GM12878 (cell line): ENCODE data around the gene EEF1A1. TPM values are rescaled to one million over a fixed set of nuclear protein-coding genes. Genes with fewer than 3 reads are reported as not detected.

Experiments
- ATAC-seq: fragments of 200-7000 bp; cut with Tn5 transposase; 3 replicates; pipeline ENCODE4 v1.9.1; 2020; ENCODE audit warnings: mild to moderate bottlenecking, moderate library complexity
- BruUV-seq: library from RNA; stranded (reverse); fragments of 400-500 nt; replicated peaks from 2 replicates; lab custom pipeline; 2021; lab: Mats Ljungman, UMichigan
- CTCF ChIA-PET: fragments of 300-600 bp; sonication (Branson Sonifier 250); formaldehyde crosslinking; extraction: SDS; loops from one replicate; lab custom pipeline; 2021; ENCODE audit warnings: inconsistent platforms; lab: Yijun Ruan, JAX
- POLR2A ChIA-PET: fragments of 350-600 bp; formaldehyde crosslinking; extraction: SDS; loops from one replicate; lab custom pipeline; 2021; ENCODE audit warnings: inconsistent platforms; lab: Charles Lee
- RAD21 ChIA-PET: fragments of 300-600 bp; sonication (Branson Sonifier 250); formaldehyde crosslinking; loops from one replicate; lab custom pipeline; 2023; ENCODE audit warnings: antibody characterized with exemption; ENCODE audit not compliant: unreplicated experiment; lab: Charles Lee
- SMC1A ChIA-PET: fragments of 300-600 bp; sonication (Branson Sonifier 250); formaldehyde crosslinking; loops from one replicate; lab custom pipeline; 2023; ENCODE audit not compliant: unreplicated experiment, uncharacterized antibody; lab: Charles Lee
- DNase-seq: peaks from one replicate; pipeline ENCODE4 v3.0.0-alpha.2; 2011; ENCODE audit warnings: low read depth, low spot score
- FAIRE-seq: peaks from 3 replicates; lab custom pipeline; 2011; peaks lifted over from hg19 to GRCh38; lab: Jason Lieb, UNC
- H2AFZ ChIP-seq: 2 replicates; pipeline ENCODE4 v1.6.0; 2011; ENCODE audit warnings: low read depth, low read length, control low read depth; ENCODE audit not compliant: control insufficient read depth
- H3K27ac ChIP-seq: 2 replicates; pipeline ENCODE4 v1.5.1; 2011; ENCODE audit warnings: control low read depth; ENCODE audit not compliant: control insufficient read depth, insufficient read depth
- H3K27me3 ChIP-seq, 2 experiments: replicated peaks in 1 of 2; 2 replicates each; pipeline versions ENCODE4 v1.6.0 to v1.6.1; 2011; ENCODE audit warnings: low read length in 1 of 2; ENCODE audit not compliant: control insufficient read depth in 2 of 2, insufficient read depth in 2 of 2
- H3K36me3 ChIP-seq, 2 experiments: 2 replicates each; pipeline ENCODE4 v1.5.1; 2011; ENCODE audit warnings: low read length in 1 of 2; ENCODE audit not compliant: control insufficient read depth in 2 of 2, insufficient read depth in 2 of 2
- H3K4me1 ChIP-seq: 2 replicates; pipeline ENCODE4 v1.6.1; 2011; ENCODE audit warnings: mild to moderate bottlenecking, low read length, moderate library complexity, mixed read lengths; ENCODE audit not compliant: control insufficient read depth, insufficient read depth
- H3K4me2 ChIP-seq: 2 replicates; pipeline ENCODE4 v1.6.0; 2011; ENCODE audit warnings: control low read depth; ENCODE audit not compliant: control insufficient read depth, insufficient read depth
- H3K4me3 ChIP-seq: fragments of 200-600 bp; sonication (generic); 2 replicates; pipeline ENCODE4 v1.5.1; 2016
- H3K79me2 ChIP-seq: 2 replicates; pipeline ENCODE4 v1.6.0; 2011; ENCODE audit warnings: low read length; ENCODE audit not compliant: control insufficient read depth, insufficient read depth
- H3K9ac ChIP-seq: 2 replicates; pipeline ENCODE4 v1.8.0; 2011; ENCODE audit warnings: low read length, control low read depth, mixed read lengths; ENCODE audit not compliant: control insufficient read depth, insufficient read depth
- H3K9me3 ChIP-seq: replicated peaks from 3 replicates; pipeline ENCODE4 v1.5.1; 2011; ENCODE audit warnings: mild to moderate bottlenecking, low read length; ENCODE audit not compliant: control insufficient read depth, insufficient read depth
- H4K20me1 ChIP-seq: 2 replicates; pipeline ENCODE4 v1.6.0; 2011; ENCODE audit not compliant: control insufficient read depth, insufficient read depth
- ESRRA ChIP-seq: IDR thresholded peaks from 2 replicates; pipeline ENCODE4 v1.6.1; 2012; ENCODE audit warnings: mild to moderate bottlenecking, low read length, improper control_type of control experiment
- FOXK2 ChIP-seq: fragments of 450-650 bp; IDR thresholded peaks from 2 replicates; pipeline ENCODE4 v1.6.1; 2017; ENCODE audit warnings: mild to moderate bottlenecking, moderate library complexity
- IRF4 ChIP-seq: IDR thresholded peaks from 2 replicates; pipeline ENCODE4 v1.6.1; 2011; ENCODE audit warnings: low read depth, low read length
- JUND ChIP-seq: IDR thresholded peaks from 2 replicates; pipeline ENCODE4 v1.6.1; 2012; ENCODE audit warnings: low read depth, mild to moderate bottlenecking, low read length, improper control_type of control experiment, moderate library complexity
- POLR2AphosphoS5 ChIP-seq: IDR thresholded peaks from 2 replicates; pipeline ENCODE4 v1.6.1; 2011; ENCODE audit warnings: mild to moderate bottlenecking, low read length, inconsistent platforms
- SPI1 ChIP-seq: IDR thresholded peaks from 2 replicates; pipeline ENCODE4 v1.6.1; 2011; ENCODE audit warnings: low read depth, mild to moderate bottlenecking, low read length, moderate library complexity, borderline replicate concordance; ENCODE audit not compliant: insufficient read depth
- SRF ChIP-seq, 2 experiments: IDR thresholded peaks; 2 replicates each; pipeline ENCODE4 v1.6.1; 2011; ENCODE audit warnings: low read depth in 2 of 2, low read length in 2 of 2, mild to moderate bottlenecking in 1 of 2, moderate library complexity in 1 of 2
- WGBS: methylation state at CpG from one replicate; pipeline ENCODE4 v1.1.6; 2016; ENCODE audit warnings: low lambda C conversion rate; ENCODE audit not compliant: insufficient replicate concordance, insufficient coverage; ENCODE audit errors: missing lambda C conversion rate; 5-methylcytosine and 5-hydroxymethylcytosine counted together
- in situ Hi-C: fragments of 300-500 bp; cut with MboI; formaldehyde crosslinking; loops from 9 replicates; pipeline ENCODE4 v1.14.3; 2018; ENCODE audit warnings: mixed read lengths
- intact Hi-C: fragments of 100-400 bp; cut with micrococcal nuclease; formaldehyde crosslinking; loops from one replicate; pipeline ENCODE4 v1.14.2; 2022; ENCODE audit not compliant: unreplicated experiment
- polyA plus RNA-seq, 11 experiments: library from polyadenylated mRNA; depleted of rRNA in 4 of 11; unstranded in 6 of 11; stranded (reverse) in 5 of 11; fragments of >200 nt; fragmentation: Nextera tagmentation in 4 of 11; fragmentation: Illumina TruSeq in 1 of 11; extraction: Ambion mirVana in 4 of 11; extraction: Trizol in 1 of 11; gene quantifications; 1 replicate in 1 of 11; 2 replicates in 10 of 11; pipeline versions ENCODE4 v1.2.1 to v1.2.3, GENCODE V29; 2011 to 2016; ENCODE audit warnings: inconsistent platforms in 2 of 11, missing spikeins in 2 of 11, low read depth in 1 of 11
- total RNA-seq, 4 experiments: library from RNA; depleted of rRNA in 3 of 4; stranded (reverse); fragments of >200 nt in 3 of 4; fragmentation: Illumina TruSeq in 1 of 4; extraction: Trizol in 1 of 4; gene quantifications; 2 replicates each; pipeline versions ENCODE4 v1.2.1 to v1.2.3, GENCODE V29; 2013 to 2021
- TF ChIP-seq, protein P1 (sequence below): fragments of 450-650 bp; IDR thresholded peaks from 2 replicates; pipeline ENCODE4 v1.6.1; 2016; ENCODE audit warnings: mild to moderate bottlenecking

The EEF1A1 gene
- total and polyA plus RNA-seq, 10 of the 15 experiments (the other 5 are each of a cell fraction or from before 2014, with no cell fraction given) = 4,214 to 18,090 (median 14,132) TPM

DNA sequence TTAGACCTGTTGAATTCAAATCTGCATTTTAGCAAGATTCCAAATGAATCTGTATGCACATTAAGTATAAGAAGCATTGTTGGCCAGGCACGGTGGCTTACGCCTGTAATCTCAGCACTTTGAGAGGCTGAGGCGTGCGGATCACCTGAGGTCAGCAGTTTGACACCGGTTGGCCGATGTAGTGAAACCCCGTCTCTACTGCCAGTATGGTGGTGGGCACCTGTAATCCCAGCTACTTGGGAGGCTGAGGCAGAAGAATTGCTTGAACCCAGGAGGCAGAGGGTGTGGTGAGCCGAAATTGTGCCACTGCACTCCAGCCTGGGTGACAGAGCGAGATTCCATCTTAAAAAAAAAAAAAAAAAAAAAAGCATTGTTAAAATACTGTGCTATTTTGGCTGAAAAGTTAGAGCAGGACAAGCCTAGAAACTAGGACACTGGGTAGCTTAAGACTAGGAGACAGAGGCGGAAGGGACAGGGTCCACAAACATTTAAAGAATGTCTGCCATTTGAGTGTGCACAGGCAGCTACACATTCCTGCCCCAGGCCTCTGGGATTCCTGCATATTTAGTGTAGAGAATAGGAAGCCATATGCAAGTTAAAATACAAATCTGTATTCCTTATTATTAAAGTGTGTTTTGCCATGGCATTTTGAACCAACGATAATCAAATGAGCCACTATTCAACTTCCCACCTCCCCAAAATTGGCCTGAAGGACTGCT, 45.1 kb upstream of the EEF1A1 start:
- TF ChIP-seq FOXK2 = no peak
- H3K4me2 ChIP-seq = no peak overlapping the region
- no peak overlapping the region for H3K9ac ChIP-seq
- BruUV-seq = no TSS peak
- no peaks in the 10 kb centered on the region for H3K27me3 ChIP-seq
- CTCF ChIA-PET = interaction anchor here (1.4 kb wide), 1 partner anchor 87 kb away, joined by 6 read pairs; no protein-coding TSS in a partner anchor
- DNase-seq (no peak), ATAC-seq (no peak), FAIRE-seq (no peak)
- POLR2A ChIA-PET = interaction anchor here (0.7 to 1.9 kb wide), 3 partner anchors 9 to 15 kb away, joined by 3 to 5 read pairs (median 4); no protein-coding TSS in a partner anchor
- H3K4me3 ChIP-seq = no peak overlapping the region
- intact Hi-C loops (no loop called here), in situ Hi-C loops (no loop called here)
- 91% methylated on average over 10 of the region's 11 CpGs for WGBS
- no peak overlapping the region for H3K27ac ChIP-seq
- H3K4me1 ChIP-seq = peaks cover 7% of the 10 kb centered on the region
- no peaks in the 10 kb centered on the region for H3K36me3 ChIP-seq
- RAD21 ChIA-PET = interaction anchor here (1.7 kb wide), 1 partner anchor 20 kb away, joined by 3 read pairs; no protein-coding TSS in a partner anchor
- SMC1A ChIA-PET = interaction anchor here (0.9 to 2.1 kb wide), 7 partner anchors 13 to 40 kb away, joined by 3 to 9 read pairs (median 3); no protein-coding TSS in a partner anchor
- H4K20me1 ChIP-seq = no peaks in the 10 kb centered on the region
- no peaks in the 10 kb centered on the region for H3K9me3 ChIP-seq
- no peak overlapping the region for H2AFZ ChIP-seq
- no peaks in the 10 kb centered on the region for H3K79me2 ChIP-seq

DNA sequence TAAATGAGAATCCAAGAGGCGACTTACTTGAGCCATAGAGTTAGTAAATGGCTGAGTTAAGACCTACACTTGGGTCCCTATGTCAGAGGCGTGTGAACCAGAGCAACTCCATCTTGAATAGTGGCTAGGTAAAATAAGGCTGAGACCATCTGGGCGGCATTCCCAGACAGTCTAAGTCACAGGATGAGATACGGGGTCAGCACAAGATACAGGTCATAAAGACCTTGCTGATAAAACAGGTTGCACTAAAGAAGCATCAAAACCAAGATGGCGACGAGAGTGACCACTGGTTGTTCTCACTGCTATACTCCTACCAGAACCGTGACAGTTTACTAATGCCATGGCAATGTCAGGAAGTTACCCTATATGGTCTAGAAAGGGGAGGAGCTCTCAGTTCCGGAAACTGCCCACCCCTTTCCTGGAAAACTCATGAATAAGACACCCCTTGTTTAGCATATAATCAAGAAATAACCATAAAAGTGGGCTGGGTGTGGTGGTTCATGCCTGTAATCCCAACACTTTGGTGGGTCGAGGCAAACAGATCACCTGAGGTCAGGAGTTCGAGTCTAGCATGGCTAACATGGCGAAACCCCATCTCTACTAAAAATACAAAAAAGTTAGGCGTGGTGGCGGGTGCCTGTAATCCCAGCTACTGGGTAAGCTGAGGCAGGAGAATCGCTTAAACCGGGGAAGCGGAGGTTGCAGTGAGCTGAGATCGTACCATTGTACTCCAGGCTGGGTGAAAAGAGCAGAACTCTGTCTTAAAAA, 43.9 kb upstream of the EEF1A1 start:
- TF ChIP-seq SPI1 (no peak), ESRRA (no peak), IRF4 (no peak), JUND (no peak), POLR2AphosphoS5 (no peak), SRF (IDR thresholded peaks at IDR 0.05; ENCODE audit: low read depth in 2 of 2, low read length in 2 of 2) (0 out of 4 replicates have a peak, but pooled peaks of 1 of the 2 experiments have one; percentile 35)
- TF ChIP-seq, protein P1, sequence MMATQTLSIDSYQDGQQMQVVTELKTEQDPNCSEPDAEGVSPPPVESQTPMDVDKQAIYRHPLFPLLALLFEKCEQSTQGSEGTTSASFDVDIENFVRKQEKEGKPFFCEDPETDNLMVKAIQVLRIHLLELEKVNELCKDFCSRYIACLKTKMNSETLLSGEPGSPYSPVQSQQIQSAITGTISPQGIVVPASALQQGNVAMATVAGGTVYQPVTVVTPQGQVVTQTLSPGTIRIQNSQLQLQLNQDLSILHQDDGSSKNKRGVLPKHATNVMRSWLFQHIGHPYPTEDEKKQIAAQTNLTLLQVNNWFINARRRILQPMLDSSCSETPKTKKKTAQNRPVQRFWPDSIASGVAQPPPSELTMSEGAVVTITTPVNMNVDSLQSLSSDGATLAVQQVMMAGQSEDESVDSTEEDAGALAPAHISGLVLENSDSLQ = no peak
- DNase-seq (no peak), ATAC-seq (no peak), FAIRE-seq (peak; percentile 23)
- no peak overlapping the region for H3K4me2 ChIP-seq
- no peaks in the 10 kb centered on the region for H4K20me1 ChIP-seq
- no peaks in the 10 kb centered on the region for H3K27me3 ChIP-seq
- H2AFZ ChIP-seq = no peak overlapping the region
- peaks cover 15% of the 10 kb centered on the region for H3K4me1 ChIP-seq
- no TSS peak for BruUV-seq
- no peak overlapping the region for H3K27ac ChIP-seq
- ChIA-PET POLR2A (no interaction called here), RAD21 (no interaction called here), CTCF (interaction anchor here (0.6 kb wide), 1 partner anchor 21 kb away, joined by 3 read pairs; no protein-coding TSS in a partner anchor), SMC1A (interaction anchor here (0.9 to 2.1 kb wide), 3 partner anchors 12 to 37 kb away, joined by 3 to 9 read pairs (median 4); no protein-coding TSS in a partner anchor)
- no peaks in the 10 kb centered on the region for H3K36me3 ChIP-seq
- in situ Hi-C loops (no loop called here), intact Hi-C loops (no loop called here)
- H3K79me2 ChIP-seq = no peaks in the 10 kb centered on the region
- WGBS = 86% methylated on average over 17 of the region's 17 CpGs
- no peak overlapping the region for H3K4me3 ChIP-seq
- H3K9me3 ChIP-seq = no peaks in the 10 kb centered on the region
- no peak overlapping the region for H3K9ac ChIP-seq
